Measurements from ENCODE around the gene HP.
"Not testable (repeated sequence)": the region's sequence is repeated elsewhere in the genome, so short reads cannot be mapped to it uniquely, and the experiment has no call there.

Gene HP, protein sequence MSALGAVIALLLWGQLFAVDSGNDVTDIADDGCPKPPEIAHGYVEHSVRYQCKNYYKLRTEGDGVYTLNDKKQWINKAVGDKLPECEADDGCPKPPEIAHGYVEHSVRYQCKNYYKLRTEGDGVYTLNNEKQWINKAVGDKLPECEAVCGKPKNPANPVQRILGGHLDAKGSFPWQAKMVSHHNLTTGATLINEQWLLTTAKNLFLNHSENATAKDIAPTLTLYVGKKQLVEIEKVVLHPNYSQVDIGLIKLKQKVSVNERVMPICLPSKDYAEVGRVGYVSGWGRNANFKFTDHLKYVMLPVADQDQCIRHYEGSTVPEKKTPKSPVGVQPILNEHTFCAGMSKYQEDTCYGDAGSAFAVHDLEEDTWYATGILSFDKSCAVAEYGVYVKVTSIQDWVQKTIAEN

GRCh38 chr16:72054254-72054847 is at the start of gene HP:
Gene HP, plus strand, starts transcription at chr16:72054505. Its CDS starts 148 bp downstream, at chr16:72054653.
- not testable (repeated sequence) for H3K4me3 ChIP-seq (ENCODE audit: low read depth, low read length)

- H3K4me3 ChIP-seq (ENCODE audit: low read depth, low read length), result not testable (repeated sequence)
These were observed 46.3 kb upstream of the HP start for GRCh38 chr16:72008065-72008423.

- TF ChIP-seq CTCF (IDR thresholded peaks at IDR 0.05; ENCODE audit: borderline replicate concordance, insufficient read depth, low read depth, low read length), result no peak
- peak within 1 kb of the TSS; percentile 68 for H3K4me3 ChIP-seq (ENCODE audit: low read depth, low read length)
These were observed 45.7 kb upstream of the HP start, which contains the start of gene DHODH for GRCh38 chr16:72008424-72009216. Gene DHODH, plus strand, starts transcription at chr16:72008744. Its CDS starts 21 bp downstream, at chr16:72008765.

DNA sequence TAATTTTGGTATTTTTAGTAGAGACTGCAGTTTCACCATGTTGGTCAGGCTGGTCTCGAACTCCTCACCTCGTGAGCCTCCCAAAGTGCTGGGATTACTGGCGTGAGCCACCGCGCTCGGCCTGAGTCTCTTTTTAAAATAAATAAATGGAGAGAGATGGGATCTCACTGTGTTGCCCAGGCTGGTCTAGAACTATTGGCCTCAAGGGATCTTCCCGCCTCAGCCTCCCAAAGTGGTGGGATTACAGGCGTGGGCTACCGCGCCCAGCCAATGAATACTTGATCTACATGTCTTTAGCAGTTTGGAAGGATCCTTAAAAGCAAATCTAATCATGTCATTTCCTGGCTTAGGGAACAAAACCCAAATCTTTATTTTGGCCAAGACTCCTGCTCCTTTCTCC is 44.5 kb upstream of the HP start:
- TF ChIP-seq CTCF (IDR thresholded peaks at IDR 0.05; ENCODE audit: borderline replicate concordance, insufficient read depth, low read depth, low read length), result no peak
- no peak overlapping the region for H3K4me3 ChIP-seq (ENCODE audit: low read depth, low read length)

GRCh38 chr16:72012607-72013006 is 41.7 kb upstream of the HP start:
- no peak for TF ChIP-seq CTCF (IDR thresholded peaks at IDR 0.05; ENCODE audit: borderline replicate concordance, insufficient read depth, low read depth, low read length)
- no peak overlapping the region for H3K4me3 ChIP-seq (ENCODE audit: low read depth, low read length)

DNA sequence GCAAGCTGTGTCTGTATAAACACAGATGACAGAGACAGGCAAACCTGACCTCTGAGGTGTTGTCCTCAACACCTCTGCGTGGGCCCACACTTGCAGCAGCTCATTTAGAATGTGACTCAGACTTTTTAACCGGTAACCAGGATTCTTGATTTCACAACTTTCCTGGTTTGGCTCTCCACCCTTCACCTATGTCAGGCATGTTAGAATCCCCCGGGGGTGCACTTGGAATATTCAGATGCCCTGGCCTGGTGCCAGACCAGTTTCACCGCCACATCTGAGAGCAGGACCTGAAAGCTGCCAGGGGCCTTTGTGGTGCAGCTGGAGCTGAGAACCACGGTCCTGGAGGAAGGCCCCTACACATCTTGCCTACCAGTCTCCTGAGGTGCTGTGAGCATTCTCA is 40.9 kb upstream of the HP start:
- no peak overlapping the region for H3K4me3 ChIP-seq (ENCODE audit: low read depth, low read length)
- TF ChIP-seq CTCF (IDR thresholded peaks at IDR 0.05; ENCODE audit: borderline replicate concordance, insufficient read depth, low read depth, low read length), result no peak

DNA sequence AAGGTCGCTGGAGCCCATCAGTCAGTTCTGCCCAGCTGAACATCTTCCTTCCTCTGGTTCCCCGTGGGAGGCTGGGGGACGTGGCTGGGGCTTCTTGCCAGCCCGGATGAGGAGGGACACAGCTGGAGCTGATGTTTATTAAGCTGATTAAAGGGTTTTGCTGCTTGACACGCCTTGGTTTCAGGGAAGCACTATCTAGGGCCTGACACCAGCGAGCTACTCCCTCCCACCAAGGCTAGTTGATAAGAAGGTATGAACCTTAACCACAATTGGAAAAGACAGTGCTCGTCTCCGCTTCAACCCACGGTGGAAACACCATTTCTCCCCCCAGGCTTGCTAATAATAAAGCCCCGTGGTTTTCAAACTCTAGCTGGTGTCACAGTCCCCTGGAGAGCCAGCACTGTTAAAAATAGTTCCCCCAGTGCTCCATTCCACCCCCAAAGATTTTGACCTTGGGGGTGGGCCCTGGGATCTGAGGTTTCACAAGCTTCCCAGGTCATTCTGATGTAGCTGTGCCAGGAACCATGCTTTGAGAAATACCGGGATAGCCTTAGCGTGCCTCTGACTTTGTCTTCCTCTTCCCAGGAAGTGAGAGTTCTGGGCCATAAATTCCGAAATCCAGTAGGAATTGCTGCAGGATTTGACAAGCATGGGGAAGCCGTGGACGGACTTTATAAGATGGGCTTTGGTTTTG is 40.3 kb upstream of the HP start:
- H3K4me3 ChIP-seq (ENCODE audit: low read depth, low read length), result no peak overlapping the region
- no peak for TF ChIP-seq CTCF (IDR thresholded peaks at IDR 0.05; ENCODE audit: borderline replicate concordance, insufficient read depth, low read depth, low read length)

Measured in GM12875 (cell line).